HCT116 (cell line): Measurements from ENCODE around the gene MYLK3. TPM values are rescaled to one million over a fixed set of nuclear protein-coding genes. Genes with fewer than 3 reads are reported as not detected.

Experiments
- ATAC-seq: fragments of 200-7000 bp; cut with Tn5 transposase; 2 replicates; pipeline ENCODE4 v1.9.1; 2020; ENCODE audit warnings: mild to moderate bottlenecking, moderate library complexity
- BruUV-seq: library from RNA; stranded (reverse); fragments of 400-500 nt; replicated peaks from 2 replicates; lab custom pipeline; 2021; lab: Mats Ljungman, UMichigan
- CTCF ChIA-PET: fragments of 300-600 bp; sonication (Branson Sonifier 250); formaldehyde crosslinking; loops from one replicate; lab custom pipeline; 2021; ENCODE audit warnings: antibody characterized with exemption; lab: Charles Lee
- POLR2A ChIA-PET: fragments of 300-600, 350-600 bp; sonication (Branson Sonifier 250); formaldehyde crosslinking; loops from one replicate; lab custom pipeline; 2021; ENCODE audit warnings: antibody characterized with exemption; lab: Charles Lee
- RAD21 ChIA-PET, 2 experiments: fragments of 300-600 bp; sonication (Branson Sonifier 250); formaldehyde crosslinking; loops; one replicate each; lab custom pipeline; 2023; ENCODE audit warnings: low total read pairs in 2 of 2; ENCODE audit not compliant: uncharacterized antibody in 2 of 2, unreplicated experiment in 2 of 2, low non-redundant PET in 1 of 2; lab: Charles Lee
- DNase-seq: peaks from one replicate; pipeline ENCODE4 v3.0.0-alpha.2; 2010; ENCODE audit warnings: low read depth, low spot score
- H2AFZ ChIP-seq: fragments of 200-600 bp; shearing (Covaris generic), sonication (generic); 2 replicates; pipeline ENCODE4 v1.6.1; 2017; ENCODE audit warnings: low read depth, mixed run types, mixed read lengths, antibody characterized with exemption, low read length; ENCODE audit not compliant: poor library complexity, severe bottlenecking
- H3K27ac ChIP-seq: 2 replicates; pipeline ENCODE4 v1.5.1; 2012; ENCODE audit warnings: low read depth, low read length
- H3K27me3 ChIP-seq: fragments of 200-600 bp; sonication (generic); 2 replicates; pipeline ENCODE4 v1.6.1; 2016; ENCODE audit warnings: mixed run types, low read length, mixed read lengths; ENCODE audit not compliant: insufficient read depth
- H3K36me3 ChIP-seq, 2 experiments: fragments of 200-500 bp in 1 of 2; fragments of 200-600 bp in 1 of 2; sonication (Bioruptor generic) in 1 of 2; sonication (generic) in 1 of 2; 2 replicates each; pipeline versions ENCODE4 v1.5.1 to v1.6.1; 2014 to 2016; ENCODE audit warnings: low read length in 2 of 2, inconsistent platforms in 1 of 2, mixed read lengths in 1 of 2, mixed run types in 1 of 2; ENCODE audit not compliant: insufficient read depth in 2 of 2, control insufficient read depth in 1 of 2
- H3K4me1 ChIP-seq, 2 experiments: fragments of 200-600 bp in 1 of 2; sonication (generic) in 1 of 2; 2 replicates each; pipeline versions ENCODE4 v1.5.1 to v1.6.1; 2012 to 2017; ENCODE audit warnings: low read length in 2 of 2, inconsistent platforms in 1 of 2, mild to moderate bottlenecking in 1 of 2, mixed read lengths in 1 of 2, mixed run types in 1 of 2, moderate library complexity in 1 of 2; ENCODE audit not compliant: insufficient read depth in 2 of 2, control insufficient read depth in 1 of 2
- H3K4me2 ChIP-seq: fragments of 200-600 bp; sonication (generic); 2 replicates; pipeline ENCODE4 v1.6.1; 2017; ENCODE audit warnings: mixed run types, low read length, mixed read lengths
- H3K4me3 ChIP-seq, 2 experiments: fragments of 200-600 bp in 1 of 2; sonication (generic) in 1 of 2; replicated peaks in 1 of 2; 2 replicates each; pipeline ENCODE4 v1.5.1; 2011 to 2016; ENCODE audit warnings: low read length in 2 of 2, control low read depth in 1 of 2, low read depth in 1 of 2, mild to moderate bottlenecking in 1 of 2, mixed read lengths in 1 of 2, mixed run types in 1 of 2
- H3K79me2 ChIP-seq: fragments of 200-600 bp; sonication (generic); 2 replicates; pipeline ENCODE4 v1.6.1; 2017; ENCODE audit warnings: mild to moderate bottlenecking, mixed run types, low read length, moderate library complexity, mixed read lengths; ENCODE audit not compliant: insufficient read depth
- H3K9ac ChIP-seq: fragments of 200-600 bp; sonication (generic); 2 replicates; pipeline ENCODE4 v1.6.1; 2016; ENCODE audit warnings: low read length, mixed read lengths
- H3K9me2 ChIP-seq: fragments of 200-600 bp; sonication (generic), shearing (Covaris generic); 2 replicates; pipeline ENCODE4 v1.6.1; 2017; ENCODE audit warnings: mixed run types, mild to moderate bottlenecking, moderate library complexity; ENCODE audit not compliant: insufficient read depth
- H3K9me3 ChIP-seq, 2 experiments: fragments of 200-500 bp in 1 of 2; fragments of 200-600 bp in 1 of 2; sonication (Bioruptor generic) in 1 of 2; sonication (generic) in 1 of 2; 2 replicates each; pipeline ENCODE4 v1.6.1; 2014 to 2017; ENCODE audit warnings: low read length in 2 of 2, mixed read lengths in 2 of 2, inconsistent platforms in 1 of 2, low read depth in 1 of 2, mild to moderate bottlenecking in 1 of 2, mixed run types in 1 of 2, moderate library complexity in 1 of 2; ENCODE audit not compliant: control insufficient read depth in 1 of 2, insufficient read depth in 1 of 2
- H4K20me1 ChIP-seq: fragments of 200-600 bp; sonication (generic), shearing (Covaris generic); 2 replicates; pipeline ENCODE4 v1.6.1; 2017; ENCODE audit warnings: mixed run types, mild to moderate bottlenecking, moderate library complexity; ENCODE audit not compliant: insufficient read depth
- CBX3 ChIP-seq: IDR thresholded peaks from 2 replicates; pipeline ENCODE4 v1.6.1; 2012; ENCODE audit warnings: low read depth
- CTCF ChIP-seq, 3 experiments: fragments of 200-600 bp in 1 of 3; sonication (generic) in 1 of 3; IDR thresholded peaks in 2 of 3; conservative IDR thresholded peaks in 1 of 3; 2 replicates each; pipeline ENCODE4 v1.5.1; 2012 to 2017; ENCODE audit warnings: low read depth in 2 of 3, low read length in 2 of 3, antibody characterized with exemption in 1 of 3, borderline replicate concordance in 1 of 3, control low read depth in 1 of 3, mild to moderate bottlenecking in 1 of 3, mixed read lengths in 1 of 3, mixed run types in 1 of 3, moderate library complexity in 1 of 3; ENCODE audit not compliant: insufficient read depth in 1 of 3
- POLR2A ChIP-seq: IDR thresholded peaks from 2 replicates; pipeline ENCODE4 v1.7.0; 2011; ENCODE audit warnings: borderline replicate concordance; ENCODE audit not compliant: insufficient read depth, insufficient read length; ENCODE audit errors: extremely low read depth
- POLR2AphosphoS5 ChIP-seq: IDR thresholded peaks from 2 replicates; pipeline ENCODE4 v1.6.1; 2011; ENCODE audit warnings: mild to moderate bottlenecking, low read depth, low read length, moderate library complexity
- SIN3A ChIP-seq: IDR thresholded peaks from 2 replicates; pipeline ENCODE4 v1.6.1; 2012; ENCODE audit warnings: low read depth
- TCF7L2 ChIP-seq: IDR thresholded peaks from 2 replicates; pipeline ENCODE4 v1.7.0; 2011; ENCODE audit warnings: borderline replicate concordance, inconsistent platforms; ENCODE audit not compliant: insufficient read depth, insufficient read length; ENCODE audit errors: extremely low read depth
- YY1 ChIP-seq: IDR thresholded peaks from 2 replicates; pipeline ENCODE4 v1.6.1; 2011; ENCODE audit warnings: low read length, low read depth, moderate library complexity, mild to moderate bottlenecking; ENCODE audit not compliant: insufficient replicate concordance; ENCODE audit errors: extremely low read depth
- ZBTB33 ChIP-seq: IDR thresholded peaks from 2 replicates; pipeline ENCODE4 v1.6.1; 2011; ENCODE audit warnings: mild to moderate bottlenecking, low read length, moderate library complexity; ENCODE audit not compliant: insufficient replicate concordance; ENCODE audit errors: extremely low read depth
- ZNF274 ChIP-seq: fragments of 200-500 bp; sonication (Bioruptor generic); IDR thresholded peaks from 2 replicates; pipeline ENCODE4 v1.6.1; 2014; ENCODE audit warnings: mild to moderate bottlenecking, low read depth, low read length, inconsistent platforms
- intact Hi-C: fragments of 100-400 bp; cut with micrococcal nuclease; formaldehyde crosslinking; loops from 2 replicates; pipeline ENCODE4 v1.10.0; 2022
- total RNA-seq: library from RNA; stranded (reverse); gene quantifications from one replicate; pipeline ENCODE4 v1.2.1, GENCODE V29; 2021; ENCODE audit not compliant: unreplicated experiment
- TF ChIP-seq, protein P1 (sequence below): IDR thresholded peaks from 2 replicates; pipeline ENCODE4 v1.6.1; 2012

Gene MYLK3
- total RNA-seq, 1 experiment from 2014 or later = 0.22 TPM

GRCh38 chr16:46727184-46727583, 21.0 kb downstream of the MYLK3 start:
- no peaks in the 10 kb centered on the region for H3K9me3 ChIP-seq

GRCh38 chr16:46721885-46722284, 26.3 kb downstream of the MYLK3 start:
- H3K9ac ChIP-seq = no peak overlapping the region
- ChIA-PET CTCF (no interaction called here), POLR2A (no interaction called here), RAD21 (no interaction called here)
- no peak for ATAC-seq
- BruUV-seq = no TSS peak
- intact Hi-C loops = no loop called here
- no peak for TF ChIP-seq ZBTB33
- TF ChIP-seq SIN3A = no peak
- no peak for TF ChIP-seq POLR2A
- no peak for TF ChIP-seq TCF7L2
- TF ChIP-seq, protein P1, sequence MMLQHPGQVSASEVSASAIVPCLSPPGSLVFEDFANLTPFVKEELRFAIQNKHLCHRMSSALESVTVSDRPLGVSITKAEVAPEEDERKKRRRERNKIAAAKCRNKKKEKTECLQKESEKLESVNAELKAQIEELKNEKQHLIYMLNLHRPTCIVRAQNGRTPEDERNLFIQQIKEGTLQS = no peak
- no peak for TF ChIP-seq ZNF274
- TF ChIP-seq YY1 = no peak
- TF ChIP-seq CBX3 = no peak
- TF ChIP-seq POLR2AphosphoS5 = no peak
- H3K4me1 ChIP-seq = no peaks in the 10 kb centered on the region
- H3K79me2 ChIP-seq = no peaks in the 10 kb centered on the region
- H2AFZ ChIP-seq = no peak overlapping the region
- H3K9me3 ChIP-seq = no peaks in the 10 kb centered on the region
- no peaks in the 10 kb centered on the region for H4K20me1 ChIP-seq
- H3K27ac ChIP-seq = no peak overlapping the region
- no peaks in the 10 kb centered on the region for H3K27me3 ChIP-seq
- no peak overlapping the region for H3K4me2 ChIP-seq
- no peaks in the 10 kb centered on the region for H3K36me3 ChIP-seq
- no peak for DNase-seq
- H3K9me2 ChIP-seq = no peaks in the 10 kb centered on the region
- no peak overlapping the region for H3K4me3 ChIP-seq

More at GRCh38 chr16:46727184-46727583, 21.0 kb downstream of the MYLK3 start:
- Histone ChIP-seq H4K20me1 (no peaks in the 10 kb centered on the region), H3K9me2 (no peaks in the 10 kb centered on the region), H3K4me3 (no peak overlapping the region), H2AFZ (no peak overlapping the region), H3K27ac (no peak overlapping the region), H3K9ac (no peak overlapping the region), H3K36me3 (no peaks in the 10 kb centered on the region), H3K27me3 (no peaks in the 10 kb centered on the region), H3K4me2 (no peak overlapping the region), H3K79me2 (no peaks in the 10 kb centered on the region), H3K4me1 (no peaks in the 10 kb centered on the region)
- ATAC-seq = no peak
- RAD21 ChIA-PET = no interaction called here
- intact Hi-C loops = no loop called here
- POLR2A ChIA-PET = interaction anchor here (0.6 kb wide), 1 partner anchor 49 kb away, joined by 3 read pairs; no protein-coding TSS in a partner anchor
- DNase-seq = no peak
- BruUV-seq = no TSS peak
- no peak for TF ChIP-seq CTCF (IDR thresholded peaks at IDR 0.05 in 2 of 3, conservative IDR thresholded peaks at IDR 0.05 in 1 of 3; ENCODE audit: borderline replicate concordance in 1 of 3, insufficient read depth in 1 of 3, low read depth in 2 of 3, low read length in 2 of 3)
- no peak for TF ChIP-seq POLR2AphosphoS5
- CTCF ChIA-PET = no interaction called here
